Adrenal gland (tissue), 12 donors: ENCODE data around the gene HMGN4. TPM values are rescaled to one million over a fixed set of nuclear protein-coding genes. Genes with fewer than 3 reads are reported as not detected.
A peak's percentile ranks its signal among the peaks of the same experiment; 100 is the strongest.

Experiments
- DNase-seq, 7 donors: peaks; one replicate each; pipeline ENCODE4 v3.0.0-alpha.2; 2019 to 2020
- H3K27ac ChIP-seq, 5 donors: fragments of 200-600 bp; sonication (generic) in 4 of 5; 1 replicate in 3 of 5; 2 replicates in 2 of 5; pipeline versions ENCODE4 v1.5.1 to v1.8.0; 2016 to 2020; ENCODE audit warnings: mild to moderate bottlenecking in 1 of 5
- H3K27me3 ChIP-seq: fragments of 200-600 bp; 2 replicates; pipeline ENCODE4 v1.8.0; 2021
- H3K36me3 ChIP-seq, 2 donors: fragments of 200-600 bp; replicated peaks in 1 of 2; 1 replicate in 1 of 2; 2 replicates in 1 of 2; pipeline versions ENCODE4 v1.5.1 to v1.8.0; 2018 to 2022
- H3K4me1 ChIP-seq, 2 donors: fragments of 200-600 bp; replicated peaks in 1 of 2; 1 replicate in 1 of 2; 2 replicates in 1 of 2; pipeline versions ENCODE4 v1.5.1 to v1.8.0; 2018 to 2021
- H3K4me3 ChIP-seq, 4 donors: fragments of 200-600 bp; sonication (generic) in 3 of 4; one replicate each; pipeline ENCODE4 v1.5.1; 2016 to 2018
- H3K9me3 ChIP-seq, 3 donors: fragments of 200-600 bp; sonication (generic) in 1 of 3; replicated peaks in 1 of 3; 1 replicate in 2 of 3; 2 replicates in 1 of 3; pipeline versions ENCODE4 v1.5.1 to v1.8.0; 2016 to 2021
- CTCF ChIP-seq, 6 experiments: fragments of 450-650 bp in 4 of 6; fragments of 200-600 bp in 2 of 6; sonication (generic) in 1 of 6; IDR thresholded peaks; 1 replicate in 5 of 6; 2 replicates in 1 of 6; pipeline versions ENCODE4 v1.5.1 to v1.8.0; 2016 to 2021; ENCODE audit warnings: antibody characterized with exemption in 6 of 6, mild to moderate bottlenecking in 2 of 6, moderate library complexity in 1 of 6
- POLR2A ChIP-seq, 2 donors: fragments of 450-650 bp; IDR thresholded peaks; one replicate each; pipeline ENCODE4 v1.6.1; 2017; ENCODE audit warnings: antibody characterized with exemption in 2 of 2, mild to moderate bottlenecking in 2 of 2, moderate library complexity in 1 of 2
- WGBS, 4 donors: extraction: QIAGEN DNeasy Blood & Tissue Kit in 2 of 4; methylation state at CpG; one replicate each; pipeline versions ENCODE4 v1.1.5 to v1.1.7; 2013 to 2017; 5-methylcytosine and 5-hydroxymethylcytosine counted together
- intact Hi-C, 2 donors: fragments of 100-400 bp; cut with DNase I; formaldehyde crosslinking; loops; one replicate each; pipeline versions ENCODE4 v1.14.1 to v1.15.0; 2022 to 2023
- polyA plus RNA-seq, 3 donors: library from polyadenylated mRNA; stranded (reverse); fragments of 200-250 nt in 2 of 3; fragments of 350-450 nt in 1 of 3; fragmentation: Illumina TruSeq in 1 of 3; extraction: RNeasy Lipid Tissue Mini Kit (QIAGEN cat#74804) in 1 of 3; gene quantifications; one replicate each; pipeline ENCODE4 v1.2.3, GENCODE V29; 2013 to 2014
- total RNA-seq, 9 donors: library from RNA; depleted of rRNA in 4 of 9; stranded (reverse); fragments of >200 nt in 4 of 9; fragments of 120-200 nt in 1 of 9; fragmentation: NEBNext Ultra II Directional in 1 of 9; extraction: Animal tissue kit (Norgen Biotek cat#: 25700) in 1 of 9; gene quantifications; one replicate each; pipeline versions ENCODE4 v1.1.0 to v1.2.4, GENCODE V29; 2013 to 2023
- donor health status: healthy with polysubstance abuse.
- donor health status: Bipolar disorder and iron deficiency.
- donor health status: DM: yes; HTN: yes; CAD: no.
- donor health status: DM: no; HTN: no; CAD: no.
- donor health status: DM: no; HTN: no; CAD: no.
- donor health status: DM: yes; HTN: yes; CAD: no.

The HMGN4 gene
- total and polyA plus RNA-seq, 12 donors: 13.9 to 68.9 (median 46.2) TPM

- peaks cover 3 to 13% of the 10 kb centered on the region in 2 donors for H3K4me1 ChIP-seq
- no peaks in the 10 kb centered on the region for H3K9me3 ChIP-seq
- intact Hi-C loops: loop anchor here in 1 of 2 donors (10.0 kb wide), 1 partner anchor 241 kb away; no protein-coding TSS in a partner anchor
- no peaks in the 10 kb centered on the region for H3K36me3 ChIP-seq
- no peak for DNase-seq
- no peak overlapping the region for H3K4me3 ChIP-seq
- H3K27me3 ChIP-seq: no peaks in the 10 kb centered on the region
- H3K27ac ChIP-seq: no peak overlapping the region
- WGBS, 4 donors: 50 to 61% (median 56%) methylated on average over 19 of the region's 19 CpGs
- TF ChIP-seq POLR2A (IDR thresholded peaks at IDR 0.05) (no peak), CTCF (IDR thresholded peaks at IDR 0.05) (no peak)
Observed at GRCh38 chr6:26555505-26556262, 17.5 kb downstream of the HMGN4 start.

GRCh38 chr6:26556263-26557070 lies 18.3 kb downstream of the HMGN4 start:
- intact Hi-C loops: loop anchor here in 1 of 2 donors (10.0 kb wide), 1 partner anchor 242 kb away; no protein-coding TSS in a partner anchor
- WGBS, 4 donors: 33 to 39% (median 35%) methylated on average over 16 of the region's 16 CpGs
- DNase-seq: peak in 5 of 7 donors; percentile 31 to 80 (median 48)
- TF ChIP-seq CTCF (IDR thresholded peaks at IDR 0.05) (no peak), POLR2A (IDR thresholded peaks at IDR 0.05) (no peak)
- Histone ChIP-seq H3K9me3 (no peaks in the 10 kb centered on the region), H3K27me3 (no peaks in the 10 kb centered on the region), H3K36me3 (no peaks in the 10 kb centered on the region), H3K4me3 (no peak overlapping the region), H3K27ac (no peak overlapping the region), H3K4me1 (peaks cover 3 to 13% of the 10 kb centered on the region in 2 donors)

- H3K4me1 ChIP-seq: no peaks in the 10 kb centered on the region
- H3K4me3 ChIP-seq: no peak overlapping the region
- H3K27ac ChIP-seq: no peak overlapping the region
- intact Hi-C loops: no loop called here
- no peak for DNase-seq
- H3K9me3 ChIP-seq: no peaks in the 10 kb centered on the region
- 79 to 93% (median 84%) methylated on average over 17 of the region's 17 CpGs for WGBS, 4 donors
- no peaks in the 10 kb centered on the region for H3K27me3 ChIP-seq
- TF ChIP-seq POLR2A (IDR thresholded peaks at IDR 0.05) (no peak), CTCF (IDR thresholded peaks at IDR 0.05) (no peak)
- H3K36me3 ChIP-seq: no peaks in the 10 kb centered on the region
Observed at GRCh38 chr6:26561533-26562466, 23.6 kb downstream of the HMGN4 start.
